Effector memory CD4-positive, alpha-beta T cell (primary cell): Measurements from ENCODE around the gene AZU1.

ENCODE experiments used
- DNase-seq, 3 donors: peaks; one replicate each; pipeline ENCODE4 v3.0.0-alpha.2; 2020
- H3K27ac ChIP-seq: 2 replicates; pipeline ENCODE4 v1.7.0; 2013; ENCODE audit warnings: mild to moderate bottlenecking, low read length, moderate library complexity; ENCODE audit not compliant: insufficient read depth, poor library complexity, severe bottlenecking
- H3K27me3 ChIP-seq: replicated peaks from 2 replicates; pipeline ENCODE4 v1.7.0; 2013; ENCODE audit warnings: mild to moderate bottlenecking, low read length; ENCODE audit not compliant: insufficient read depth, control insufficient read depth, poor library complexity, severe bottlenecking
- H3K36me3 ChIP-seq: 2 replicates; pipeline ENCODE4 v1.7.0; 2013; ENCODE audit warnings: mild to moderate bottlenecking, low read length, moderate library complexity; ENCODE audit not compliant: control insufficient read depth, insufficient read depth
- H3K4me1 ChIP-seq: 2 replicates; pipeline ENCODE4 v1.7.0; 2013; ENCODE audit warnings: low read length, mild to moderate bottlenecking; ENCODE audit not compliant: control insufficient read depth, insufficient read depth, poor library complexity, severe bottlenecking
- H3K4me3 ChIP-seq: 2 replicates; pipeline ENCODE4 v1.7.0; 2013; ENCODE audit warnings: low read length, low read depth, mild to moderate bottlenecking; ENCODE audit not compliant: insufficient read depth, poor library complexity, severe bottlenecking
- H3K9me3 ChIP-seq: 2 replicates; pipeline ENCODE4 v1.7.0; 2013; ENCODE audit warnings: mild to moderate bottlenecking, low read length, moderate library complexity; ENCODE audit not compliant: control insufficient read depth

The AZU1 gene

DNA sequence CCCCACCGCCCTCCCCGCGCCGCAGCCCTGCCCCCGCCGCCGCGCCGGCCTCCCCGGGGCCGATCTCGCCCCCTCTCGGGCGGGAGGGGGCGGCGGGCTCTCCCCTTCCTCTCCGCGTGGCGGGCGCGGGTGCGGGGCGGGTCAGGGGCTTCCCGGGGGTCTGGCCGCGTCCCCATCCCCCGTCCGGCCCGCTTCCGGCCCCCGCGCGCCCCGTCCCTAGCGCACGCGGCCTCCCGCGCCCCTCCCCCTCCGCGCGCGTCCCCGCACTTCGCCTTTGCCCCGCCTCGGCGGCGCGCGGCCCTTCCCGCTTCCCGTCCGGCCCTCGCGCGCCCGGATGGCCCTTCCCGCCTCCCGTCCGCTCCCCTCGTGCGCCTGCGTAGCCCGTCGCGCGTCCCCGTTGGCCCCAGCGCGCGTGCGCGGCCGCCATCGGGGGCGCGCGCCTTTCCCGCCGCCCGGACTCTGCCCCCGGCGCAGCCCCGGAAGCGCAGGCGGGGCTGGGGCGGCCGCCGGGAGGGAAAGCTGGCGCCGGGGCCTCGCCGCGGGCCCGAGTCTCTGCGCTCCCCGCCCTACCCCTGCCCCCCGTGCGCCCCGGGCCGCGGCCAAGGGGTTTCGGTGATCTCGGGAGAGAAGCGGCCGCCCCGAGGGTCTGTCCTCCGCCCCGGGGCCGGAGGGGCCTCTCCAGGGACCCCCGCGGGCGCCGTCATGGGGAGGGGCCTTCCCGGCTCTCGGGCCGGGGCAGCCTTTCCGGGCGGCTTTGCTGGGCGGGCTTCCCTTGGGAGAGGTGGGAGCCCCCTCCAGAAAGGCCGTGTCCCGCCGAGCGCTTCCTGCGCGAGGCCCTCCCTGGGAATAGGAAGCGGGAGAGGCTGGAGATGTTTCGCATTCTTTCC, 29.9 kb upstream of the AZU1 start:
- peak overlapping the region; percentile 92 for H3K4me3 ChIP-seq
- peaks cover 10% of the 10 kb centered on the region for H3K36me3 ChIP-seq
- H3K27me3 ChIP-seq, result no peaks in the 10 kb centered on the region
- H3K9me3 ChIP-seq, result no peaks in the 10 kb centered on the region
- peak overlapping the region; percentile 75 for H3K27ac ChIP-seq
- H3K4me1 ChIP-seq, result peaks cover 47% of the 10 kb centered on the region
- peak; percentile 75 to 82 (median 81) for DNase-seq

DNA sequence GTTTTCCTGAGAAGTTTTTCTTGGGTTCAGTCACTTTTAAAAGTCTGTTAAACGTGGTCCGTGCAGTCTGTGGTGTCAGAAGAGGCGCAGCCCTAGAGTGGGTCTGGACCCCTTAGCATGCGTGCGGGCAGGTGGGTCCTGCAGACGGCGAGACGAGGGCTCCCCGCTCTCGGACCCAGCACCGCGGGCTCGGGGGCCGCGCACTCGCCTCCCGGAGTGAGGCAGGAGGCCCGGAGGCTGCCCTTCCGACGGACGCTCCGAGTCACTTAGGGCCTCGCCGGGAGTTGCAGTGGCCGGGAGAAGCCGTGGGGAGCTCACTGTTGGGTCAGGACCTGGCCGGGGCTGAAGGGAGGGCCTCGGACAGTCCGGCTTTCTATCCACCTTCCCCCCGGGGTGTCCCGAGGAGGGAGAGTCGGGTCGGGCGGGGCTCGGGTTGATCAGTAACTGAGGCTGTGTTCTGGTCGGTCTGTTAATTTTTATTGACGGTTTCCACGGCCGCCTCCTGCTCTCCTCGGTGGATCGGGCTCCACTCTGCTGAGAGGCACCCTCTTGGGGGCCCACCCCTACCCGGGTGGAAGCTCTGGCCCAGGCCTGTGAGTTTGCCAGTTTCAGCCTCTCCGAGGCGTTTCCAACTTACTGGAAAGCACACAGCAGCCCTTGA, 29.1 kb upstream of the AZU1 start:
- peak overlapping the region; percentile 70 for H3K27ac ChIP-seq
- H3K4me1 ChIP-seq, result peaks cover 55% of the 10 kb centered on the region
- no peaks in the 10 kb centered on the region for H3K27me3 ChIP-seq
- DNase-seq, result no peak
- H3K36me3 ChIP-seq, result peaks cover 14% of the 10 kb centered on the region
- H3K9me3 ChIP-seq, result no peaks in the 10 kb centered on the region
- H3K4me3 ChIP-seq, result peak overlapping the region; percentile 92

GRCh38 chr19:799076-799881, 28.4 kb upstream of the AZU1 start:
- no peaks in the 10 kb centered on the region for H3K27me3 ChIP-seq
- H3K9me3 ChIP-seq, result no peaks in the 10 kb centered on the region
- no peak for DNase-seq
- H3K36me3 ChIP-seq, result peaks cover 22% of the 10 kb centered on the region
- peaks cover 57% of the 10 kb centered on the region for H3K4me1 ChIP-seq
- peak overlapping the region; percentile 92 for H3K4me3 ChIP-seq
- peak overlapping the region; percentile 70 for H3K27ac ChIP-seq

DNA sequence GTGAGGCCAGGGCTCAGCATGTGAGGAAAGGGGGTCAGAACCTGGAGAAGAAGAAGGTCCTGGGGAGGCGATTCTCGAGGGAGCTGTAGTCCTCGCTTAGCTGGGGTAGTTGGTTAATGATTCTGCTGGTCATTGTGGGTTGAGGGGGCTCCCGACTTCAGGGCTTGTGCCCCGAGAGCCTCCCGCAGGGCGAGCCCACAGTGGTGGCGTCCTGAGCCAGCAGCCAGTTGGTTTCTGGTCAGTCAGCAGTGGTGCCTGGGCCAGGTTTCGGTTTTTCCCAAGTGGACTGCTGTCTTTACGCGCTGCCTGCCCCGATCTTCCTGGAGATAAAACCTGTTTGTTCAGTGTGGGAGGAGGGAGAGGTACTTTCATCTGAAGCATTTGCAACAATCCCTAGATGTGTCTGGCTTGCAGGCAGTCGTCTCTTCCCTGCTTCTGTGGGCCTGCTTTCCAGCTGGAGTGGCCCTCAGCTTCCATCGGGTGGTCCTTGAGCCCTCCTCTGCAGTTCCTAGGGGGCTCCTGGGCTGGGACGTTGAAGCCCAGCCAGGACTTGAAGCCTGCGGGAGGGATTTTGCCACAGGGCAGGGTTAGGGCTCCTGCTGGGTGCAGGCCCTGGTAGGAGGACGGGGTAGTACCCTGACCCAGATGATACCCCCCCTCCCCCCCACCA, 27.1 kb upstream of the AZU1 start:
- H3K4me3 ChIP-seq, result no peak overlapping the region
- H3K27me3 ChIP-seq, result no peaks in the 10 kb centered on the region
- H3K27ac ChIP-seq, result peak overlapping the region; percentile 52
- DNase-seq, result no peak
- H3K36me3 ChIP-seq, result peaks cover 34% of the 10 kb centered on the region
- no peaks in the 10 kb centered on the region for H3K9me3 ChIP-seq
- H3K4me1 ChIP-seq, result peaks cover 57% of the 10 kb centered on the region

- Histone ChIP-seq H3K27ac (peak overlapping the region; percentile 52), H3K4me3 (peak overlapping the region; percentile 30), H3K9me3 (no peaks in the 10 kb centered on the region), H3K4me1 (peaks cover 57% of the 10 kb centered on the region), H3K27me3 (no peaks in the 10 kb centered on the region), H3K36me3 (peaks cover 40% of the 10 kb centered on the region)
- no peak for DNase-seq
These were observed 26.4 kb upstream of the AZU1 start for GRCh38 chr19:801030-801860.

GRCh38 chr19:801861-802497, 25.7 kb upstream of the AZU1 start:
- Histone ChIP-seq H3K4me3 (peak overlapping the region; percentile 30), H3K9me3 (no peaks in the 10 kb centered on the region), H3K36me3 (peaks cover 48% of the 10 kb centered on the region), H3K4me1 (peaks cover 57% of the 10 kb centered on the region), H3K27me3 (no peaks in the 10 kb centered on the region), H3K27ac (peak overlapping the region; percentile 41)
- no peak for DNase-seq

GRCh38 chr19:802498-803098, 25.0 kb upstream of the AZU1 start:
- Histone ChIP-seq H3K27ac (no peak overlapping the region), H3K36me3 (peaks cover 54% of the 10 kb centered on the region), H3K4me3 (no peak overlapping the region), H3K4me1 (peaks cover 57% of the 10 kb centered on the region), H3K9me3 (no peaks in the 10 kb centered on the region), H3K27me3 (no peaks in the 10 kb centered on the region)
- no peak for DNase-seq

DNA sequence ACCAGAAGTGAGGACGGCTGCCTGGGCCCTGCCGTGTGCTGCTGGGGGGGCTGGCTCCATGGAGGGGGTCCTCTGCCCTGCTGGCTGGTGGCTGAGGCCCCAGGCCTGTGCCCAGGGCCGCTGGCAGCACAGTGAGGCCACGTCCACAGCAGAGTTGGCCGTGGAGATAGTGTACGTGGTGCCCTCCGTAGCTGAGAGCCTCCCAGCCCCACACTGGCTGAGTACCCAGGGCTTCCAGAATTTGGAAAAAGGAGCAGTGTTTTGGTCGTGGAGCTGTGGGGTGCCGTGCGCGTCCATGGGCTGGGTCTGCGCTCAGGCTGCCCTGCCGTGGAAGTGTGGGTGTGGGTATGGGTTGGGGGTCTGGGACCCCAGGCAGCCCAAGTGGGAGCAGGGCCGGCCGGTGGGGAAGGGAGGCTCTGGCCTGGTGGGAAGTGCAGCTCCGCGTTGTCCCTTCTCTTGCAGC, 24.5 kb upstream of the AZU1 start:
- H3K4me1 ChIP-seq, result peaks cover 55% of the 10 kb centered on the region
- H3K36me3 ChIP-seq, result peaks cover 59% of the 10 kb centered on the region
- H3K27ac ChIP-seq, result no peak overlapping the region
- no peaks in the 10 kb centered on the region for H3K9me3 ChIP-seq
- no peaks in the 10 kb centered on the region for H3K27me3 ChIP-seq
- H3K4me3 ChIP-seq, result no peak overlapping the region
- no peak for DNase-seq
